ENCODE results near the gene CCER1. TPM values are rescaled to one million over a fixed set of nuclear protein-coding genes. Genes with fewer than 3 reads are reported as not detected.
A peak's percentile ranks its signal among the peaks of the same experiment; 100 is the strongest.

The CCER1 gene
- total and polyA plus RNA-seq, 2 donors (not counting 1 experiment from before 2014, with no cell fraction given) = not detected

GRCh38 chr12:90953956-90954421 lies 987 bp downstream of the CCER1 start:
- intact Hi-C loops (cut with micrococcal nuclease) = no loop called here
- Histone ChIP-seq H3K79me2 (ENCODE audit: control insufficient read depth, insufficient read depth, low read length) (no peaks in the 10 kb centered on the region), H3K9me3 (ENCODE audit: control extremely low read depth in 1 of 3, control insufficient read depth in 2 of 3, insufficient read depth in 1 of 3, low read length in 2 of 3) (peaks cover 0 to 16% (median 0%) of the 10 kb centered on the region in 3 donors), H3K27me3 (replicated peaks in 1 of 4; ENCODE audit: control extremely low read depth in 1 of 4, control insufficient read depth in 3 of 4, insufficient read depth in 4 of 4, low read length in 3 of 4) (no peaks in the 10 kb centered on the region), H2AFZ (ENCODE audit: insufficient read depth, low read depth, low read length, poor library complexity, severe bottlenecking) (no peak overlapping the region), H3K9ac (ENCODE audit: low read length) (no peak overlapping the region), H3K36me3 (replicated peaks in 1 of 2; ENCODE audit: control extremely low read depth in 1 of 2, control insufficient read depth in 1 of 2, extremely low read depth in 1 of 2, insufficient read depth in 2 of 2, low read length in 1 of 2) (no peaks in the 10 kb centered on the region), H3K4me2 (replicated peaks; ENCODE audit: low read depth, low read length, poor library complexity, severe bottlenecking) (no peak overlapping the region), H3K4me3 (ENCODE audit: control extremely low read depth in 1 of 5, extremely low read depth in 1 of 5, insufficient read depth in 1 of 5, low read depth in 2 of 5, low read length in 4 of 5) (no peak overlapping the region), H3K27ac (ENCODE audit: low read length in 2 of 2) (no peak overlapping the region), H3K4me1 (ENCODE audit: control insufficient read depth in 2 of 2, insufficient read depth in 2 of 2, low read length in 2 of 2) (no peaks in the 10 kb centered on the region), H4K20me1 (ENCODE audit: control insufficient read depth, insufficient read depth, low read length, poor library complexity, severe bottlenecking) (no peaks in the 10 kb centered on the region)
- Mint-ChIP-seq H3K27ac (no peak overlapping the region), H3K27me3 (peaks cover 6% of the 10 kb centered on the region), H3K4me3 (no peak overlapping the region), H3K4me1 (no peaks in the 10 kb centered on the region), H3K9me3 (ENCODE audit: insufficient read depth) (no peaks in the 10 kb centered on the region)
- DNase-seq = no peak
- POLR2A ChIA-PET = no interaction called here
- CTCF ChIA-PET = interaction anchor here (1.0 to 1.7 kb wide), 3 partner anchors 9 to 14 kb away, joined by 3 to 9 read pairs (median 5); no protein-coding TSS in a partner anchor
- TF ChIP-seq CTCF (IDR thresholded peaks at IDR 0.05) = peak; percentile 20
- no peak for TF ChIP-seq EZH2 (IDR thresholded peaks at IDR 0.05; ENCODE audit: borderline replicate concordance, insufficient read depth, low read depth, low read length, poor library complexity, severe bottlenecking)
- 90% methylated on average over 28 of the region's 32 CpGs for WGBS (ENCODE audit: insufficient coverage)
- no peak for ATAC-seq (ENCODE audit: low read depth)

GRCh38 chr12:90951432-90952105 lies 3.4 kb downstream of the CCER1 start:
- POLR2A ChIA-PET = no interaction called here
- ATAC-seq (ENCODE audit: low read depth) (no peak), DNase-seq (no peak)
- no peaks in the 10 kb centered on the region for H3K36me3 ChIP-seq (replicated peaks in 1 of 2; ENCODE audit: control extremely low read depth in 1 of 2, control insufficient read depth in 1 of 2, extremely low read depth in 1 of 2, insufficient read depth in 2 of 2, low read length in 1 of 2)
- no peak overlapping the region for H3K27ac Mint-ChIP-seq
- H3K4me1 Mint-ChIP-seq = no peaks in the 10 kb centered on the region
- no peaks in the 10 kb centered on the region for H3K27me3 ChIP-seq (replicated peaks in 1 of 4; ENCODE audit: control extremely low read depth in 1 of 4, control insufficient read depth in 3 of 4, insufficient read depth in 4 of 4, low read length in 3 of 4)
- no peak overlapping the region for H3K27ac ChIP-seq (ENCODE audit: low read length in 2 of 2)
- H2AFZ ChIP-seq (ENCODE audit: insufficient read depth, low read depth, low read length, poor library complexity, severe bottlenecking) = no peak overlapping the region
- H3K4me2 ChIP-seq (replicated peaks; ENCODE audit: low read depth, low read length, poor library complexity, severe bottlenecking) = no peak overlapping the region
- H4K20me1 ChIP-seq (ENCODE audit: control insufficient read depth, insufficient read depth, low read length, poor library complexity, severe bottlenecking) = no peaks in the 10 kb centered on the region
- no peaks in the 10 kb centered on the region for H3K4me1 ChIP-seq (ENCODE audit: control insufficient read depth in 2 of 2, insufficient read depth in 2 of 2, low read length in 2 of 2)
- peaks cover 6% of the 10 kb centered on the region for H3K27me3 Mint-ChIP-seq
- H3K4me3 ChIP-seq (ENCODE audit: control extremely low read depth in 1 of 5, extremely low read depth in 1 of 5, insufficient read depth in 1 of 5, low read depth in 2 of 5, low read length in 4 of 5) = no peak overlapping the region
- H3K9ac ChIP-seq (ENCODE audit: low read length) = no peak overlapping the region
- H3K79me2 ChIP-seq (ENCODE audit: control insufficient read depth, insufficient read depth, low read length) = no peaks in the 10 kb centered on the region
- CTCF ChIA-PET = interaction anchor here (0.8 kb wide), 1 partner anchor 11 kb away, joined by 4 read pairs; no protein-coding TSS in a partner anchor
- TF ChIP-seq CTCF (IDR thresholded peaks at IDR 0.05) (no peak), EZH2 (IDR thresholded peaks at IDR 0.05; ENCODE audit: borderline replicate concordance, insufficient read depth, low read depth, low read length, poor library complexity, severe bottlenecking) (no peak)
- peaks cover 0 to 16% (median 0%) of the 10 kb centered on the region in 3 donors for H3K9me3 ChIP-seq (ENCODE audit: control extremely low read depth in 1 of 3, control insufficient read depth in 2 of 3, insufficient read depth in 1 of 3, low read length in 2 of 3)
- no peaks in the 10 kb centered on the region for H3K9me3 Mint-ChIP-seq (ENCODE audit: insufficient read depth)
- H3K4me3 Mint-ChIP-seq = no peak overlapping the region
- intact Hi-C loops (cut with micrococcal nuclease) = no loop called here

Data from B cell (primary cell).